Measurements from ENCODE around the gene TNFRSF19.

The TNFRSF19 gene

GRCh38 chr13:23724196-23724970 lies 154.2 kb downstream of the TNFRSF19 start:
- DNase-seq, result no peak
